Endothelial cell of umbilical vein (primary cell): ENCODE data around the gene SLC1A7.

Source experiments
- EZH2 ChIP-seq: IDR thresholded peaks from 2 replicates; pipeline ENCODE4 v1.6.1; 2012; ENCODE audit warnings: borderline replicate concordance, low read depth, mild to moderate bottlenecking, moderate library complexity, low read length, inconsistent platforms; ENCODE audit not compliant: severe bottlenecking
- MYC ChIP-seq: IDR thresholded peaks from one replicate; pipeline ENCODE4 v1.6.1; 2011; ENCODE audit warnings: mild to moderate bottlenecking, low read depth, low read length
- TF ChIP-seq, protein P1 (sequence below), 2 donors: IDR thresholded peaks; 1 replicate in 1 of 2; 2 replicates in 1 of 2; pipeline ENCODE4 v1.5.1; 2011; ENCODE audit warnings: low read length in 2 of 2, mild to moderate bottlenecking in 2 of 2, moderate library complexity in 2 of 2, control low read depth in 1 of 2, inconsistent platforms in 1 of 2, low read depth in 1 of 2; ENCODE audit not compliant: insufficient read depth in 1 of 2; ENCODE audit errors: extremely low read depth in 1 of 2

DNA sequence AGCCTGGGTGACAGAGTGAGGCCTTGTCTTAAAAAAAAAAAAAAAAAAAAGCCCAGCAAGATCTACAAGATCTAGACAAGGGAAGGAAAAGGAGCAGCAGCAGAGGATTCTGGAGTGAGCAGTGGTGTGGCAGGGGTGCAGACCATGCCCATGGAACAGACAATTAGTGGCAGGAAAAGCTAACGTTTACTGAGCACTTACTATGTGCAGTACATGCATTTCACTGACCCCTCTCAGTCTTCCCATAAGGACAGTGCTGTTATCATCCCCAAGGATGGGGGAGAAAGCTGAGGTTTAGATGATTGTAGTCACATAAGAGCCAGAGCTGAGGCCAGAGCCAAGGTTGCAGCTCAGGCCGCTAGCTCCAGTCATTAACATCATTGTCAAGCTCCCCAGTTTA is 74.6 kb downstream of the SLC1A7 start:
- TF ChIP-seq, protein P1, sequence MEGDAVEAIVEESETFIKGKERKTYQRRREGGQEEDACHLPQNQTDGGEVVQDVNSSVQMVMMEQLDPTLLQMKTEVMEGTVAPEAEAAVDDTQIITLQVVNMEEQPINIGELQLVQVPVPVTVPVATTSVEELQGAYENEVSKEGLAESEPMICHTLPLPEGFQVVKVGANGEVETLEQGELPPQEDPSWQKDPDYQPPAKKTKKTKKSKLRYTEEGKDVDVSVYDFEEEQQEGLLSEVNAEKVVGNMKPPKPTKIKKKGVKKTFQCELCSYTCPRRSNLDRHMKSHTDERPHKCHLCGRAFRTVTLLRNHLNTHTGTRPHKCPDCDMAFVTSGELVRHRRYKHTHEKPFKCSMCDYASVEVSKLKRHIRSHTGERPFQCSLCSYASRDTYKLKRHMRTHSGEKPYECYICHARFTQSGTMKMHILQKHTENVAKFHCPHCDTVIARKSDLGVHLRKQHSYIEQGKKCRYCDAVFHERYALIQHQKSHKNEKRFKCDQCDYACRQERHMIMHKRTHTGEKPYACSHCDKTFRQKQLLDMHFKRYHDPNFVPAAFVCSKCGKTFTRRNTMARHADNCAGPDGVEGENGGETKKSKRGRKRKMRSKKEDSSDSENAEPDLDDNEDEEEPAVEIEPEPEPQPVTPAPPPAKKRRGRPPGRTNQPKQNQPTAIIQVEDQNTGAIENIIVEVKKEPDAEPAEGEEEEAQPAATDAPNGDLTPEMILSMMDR (IDR thresholded peaks at IDR 0.05; ENCODE audit: extremely low read depth in 1 of 2, insufficient read depth in 1 of 2, low read depth in 1 of 2, low read length in 2 of 2), result no peak
- TF ChIP-seq EZH2 (no peak), MYC (no peak)
